H1 (cell line): Measurements from ENCODE around the gene KCNG3. TPM values are rescaled to one million over a fixed set of nuclear protein-coding genes. Genes with fewer than 3 reads are reported as not detected.

ENCODE experiments used
- CTCF ChIA-PET: fragments of 300-600 bp; sonication (Branson Sonifier 250); formaldehyde crosslinking; loops from one replicate; lab custom pipeline; 2021; ENCODE audit not compliant: partially characterized antibody; lab: Charles Lee
- POLR2A ChIA-PET: fragments of 300-600 bp; sonication (Branson Sonifier 250); formaldehyde crosslinking; loops from one replicate; lab custom pipeline; 2021; ENCODE audit warnings: inconsistent platforms; ENCODE audit not compliant: partially characterized antibody; lab: Charles Lee
- DNase-seq, 2 experiments: peaks; one replicate each; pipeline versions ENCODE4 v3.0.0 to v3.0.0-alpha.2; 2010 to 2022; ENCODE audit warnings: low spot score in 2 of 2, low read depth in 1 of 2, mixed read lengths in 1 of 2
- FAIRE-seq: peaks from 2 replicates; lab custom pipeline; 2011; peaks lifted over from hg19 to GRCh38; lab: Jason Lieb, UNC
- H2AFZ ChIP-seq: 2 replicates; pipeline ENCODE4 v1.8.1; 2012; ENCODE audit warnings: low read length, inconsistent platforms
- H2AK5ac ChIP-seq: 2 replicates; pipeline ENCODE4 v1.6.1; 2013; ENCODE audit warnings: low read depth, low read length
- H2BK120ac ChIP-seq: replicated peaks from 2 replicates; pipeline ENCODE3; 2013; ENCODE audit warnings: low read depth, low read length, inconsistent platforms
- H2BK12ac ChIP-seq: 2 replicates; pipeline ENCODE4 v1.6.1; 2013; ENCODE audit warnings: low read depth, low read length
- H2BK15ac ChIP-seq: 2 replicates; pipeline ENCODE4 v1.6.1; 2013; ENCODE audit warnings: low read length
- H2BK20ac ChIP-seq: 2 replicates; pipeline ENCODE4 v1.6.1; 2013; ENCODE audit warnings: low read length
- H2BK5ac ChIP-seq: 2 replicates; pipeline ENCODE4 v1.6.1; 2013; ENCODE audit warnings: low read depth, low read length
- H3K14ac ChIP-seq: 2 replicates; pipeline ENCODE4 v1.6.1; 2013; ENCODE audit warnings: inconsistent platforms; ENCODE audit not compliant: insufficient read length
- H3K18ac ChIP-seq: 2 replicates; pipeline ENCODE4 v1.6.1; 2013; ENCODE audit warnings: low read length; ENCODE audit errors: extremely low read depth
- H3K23ac ChIP-seq: 2 replicates; pipeline ENCODE4 v1.6.1; 2013; ENCODE audit warnings: inconsistent platforms; ENCODE audit not compliant: insufficient read length
- H3K23me2 ChIP-seq: 2 replicates; pipeline ENCODE4 v1.6.1; 2013; ENCODE audit warnings: low read depth, low read length
- H3K27ac ChIP-seq: 2 replicates; pipeline ENCODE4 v1.6.1; 2011; ENCODE audit warnings: low read depth, low read length, inconsistent platforms
- H3K27me3 ChIP-seq, 4 experiments: replicated peaks in 1 of 4; 1 replicate in 1 of 4; 2 replicates in 3 of 4; pipeline versions ENCODE4 v1.6.1 to v1.8.1; 2011 to 2013; ENCODE audit warnings: low read length in 3 of 4, mild to moderate bottlenecking in 3 of 4, inconsistent platforms in 2 of 4, mixed read lengths in 2 of 4, moderate library complexity in 1 of 4; ENCODE audit not compliant: control insufficient read depth in 3 of 4, insufficient read depth in 3 of 4; ENCODE audit errors: extremely low read depth in 1 of 4
- H3K36me3 ChIP-seq, 4 experiments: 2 replicates each; pipeline versions ENCODE4 v1.6.1 to v1.8.1; 2011 to 2013; ENCODE audit warnings: mild to moderate bottlenecking in 4 of 4, low read length in 3 of 4, moderate library complexity in 2 of 4, control low read depth in 1 of 4, inconsistent platforms in 1 of 4; ENCODE audit not compliant: insufficient read depth in 4 of 4, control insufficient read depth in 2 of 4
- H3K4ac ChIP-seq: replicated peaks from 2 replicates; pipeline ENCODE3; 2013; ENCODE audit warnings: low read length, low read depth, mixed read lengths, inconsistent platforms; ENCODE audit not compliant: insufficient read length
- H3K4me1 ChIP-seq, 4 experiments: replicated peaks in 1 of 4; 1 replicate in 1 of 4; 2 replicates in 3 of 4; pipeline versions ENCODE4 v1.6.1 to v1.8.1; 2011 to 2013; ENCODE audit warnings: low read length in 3 of 4, inconsistent platforms in 2 of 4, mixed read lengths in 1 of 4; ENCODE audit not compliant: insufficient read depth in 4 of 4, control insufficient read depth in 3 of 4
- H3K4me2 ChIP-seq, 2 experiments: 2 replicates each; pipeline versions ENCODE4 v1.6.1 to v1.8.1; 2011 to 2013; ENCODE audit warnings: low read depth in 2 of 2, low read length in 2 of 2, control low read depth in 1 of 2, inconsistent platforms in 1 of 2, mild to moderate bottlenecking in 1 of 2; ENCODE audit not compliant: insufficient read depth in 1 of 2
- H3K4me3 ChIP-seq, 4 experiments: fragments of 200-600, 300-600 bp in 1 of 4; sonication (generic), shearing (Covaris generic), sonication (Bioruptor Twin) in 1 of 4; 2 replicates each; pipeline versions ENCODE4 v1.5.1 to v1.8.1; 2011 to 2016; ENCODE audit warnings: low read length in 4 of 4, low read depth in 3 of 4, control low read depth in 2 of 4, inconsistent platforms in 2 of 4, mild to moderate bottlenecking in 2 of 4, mixed read lengths in 1 of 4, moderate library complexity in 1 of 4; ENCODE audit not compliant: insufficient read depth in 2 of 4; ENCODE audit errors: extremely low read depth in 1 of 4
- H3K56ac ChIP-seq: replicated peaks from 2 replicates; pipeline ENCODE3; 2013; ENCODE audit warnings: low read depth, mild to moderate bottlenecking, mixed read lengths, low read length, inconsistent platforms; ENCODE audit not compliant: insufficient read length
- H3K79me1 ChIP-seq: 2 replicates; pipeline ENCODE4 v1.6.1; 2013; ENCODE audit warnings: low read depth, low read length, control low read depth
- H3K79me2 ChIP-seq, 2 experiments: 2 replicates each; pipeline versions ENCODE4 v1.6.1 to v1.8.1; 2012 to 2013; ENCODE audit warnings: low read length in 2 of 2, mild to moderate bottlenecking in 2 of 2, inconsistent platforms in 1 of 2; ENCODE audit not compliant: insufficient read depth in 2 of 2, control insufficient read depth in 1 of 2
- H3K9ac ChIP-seq, 4 experiments: replicated peaks in 1 of 4; 1 replicate in 1 of 4; 2 replicates in 3 of 4; pipeline versions ENCODE4 v1.6.1 to v1.8.1; 2011 to 2013; ENCODE audit warnings: low read depth in 3 of 4, low read length in 3 of 4, control low read depth in 2 of 4, mild to moderate bottlenecking in 2 of 4, moderate library complexity in 2 of 4, inconsistent platforms in 1 of 4; ENCODE audit errors: extremely low read depth in 1 of 4
- H3K9me3 ChIP-seq, 2 experiments: 2 replicates each; pipeline versions ENCODE4 v1.6.1 to v1.8.1; 2012 to 2013; ENCODE audit warnings: mild to moderate bottlenecking in 2 of 2, moderate library complexity in 2 of 2, control low read depth in 1 of 2, inconsistent platforms in 1 of 2, low read depth in 1 of 2, low read length in 1 of 2, mixed read lengths in 1 of 2; ENCODE audit not compliant: insufficient read depth in 2 of 2
- H4K20me1 ChIP-seq, 2 experiments: replicated peaks in 1 of 2; 2 replicates each; pipeline versions ENCODE3 to v1.8.1; 2011 to 2013; ENCODE audit warnings: inconsistent platforms in 2 of 2, low read length in 2 of 2, mild to moderate bottlenecking in 1 of 2; ENCODE audit not compliant: insufficient read depth in 2 of 2, control insufficient read depth in 1 of 2
- H4K5ac ChIP-seq: 2 replicates; pipeline ENCODE4 v1.6.1; 2013; ENCODE audit warnings: low read length, low read depth, mixed read lengths, inconsistent platforms; ENCODE audit not compliant: insufficient read length
- H4K8ac ChIP-seq: 2 replicates; pipeline ENCODE4 v1.8.0; 2013; ENCODE audit warnings: mild to moderate bottlenecking, moderate library complexity, low read length, inconsistent platforms; ENCODE audit not compliant: insufficient read depth; ENCODE audit errors: extremely low read depth
- H4K91ac ChIP-seq: replicated peaks from 2 replicates; pipeline ENCODE3; 2013; ENCODE audit warnings: low read length, mixed read lengths, inconsistent platforms; ENCODE audit not compliant: insufficient read length
- BCL11A ChIP-seq, 2 experiments: IDR thresholded peaks; one replicate each; pipeline ENCODE4 v1.6.1; 2011; ENCODE audit warnings: low read depth in 2 of 2, low read length in 2 of 2, mild to moderate bottlenecking in 2 of 2
- POLR2AphosphoS5 ChIP-seq: IDR thresholded peaks from 2 replicates; pipeline ENCODE4 v1.6.1; 2011; ENCODE audit warnings: low read depth, low read length
- RBBP5 ChIP-seq: IDR thresholded peaks from 2 replicates; pipeline ENCODE4 v1.7.1; 2012; ENCODE audit warnings: low read depth, mild to moderate bottlenecking, inconsistent platforms, low read length, moderate library complexity, borderline replicate concordance
- SIN3A ChIP-seq, 2 experiments: IDR thresholded peaks in 1 of 2; conservative IDR thresholded peaks in 1 of 2; 2 replicates each; pipeline ENCODE4 v1.6.1; 2011 to 2012; ENCODE audit warnings: low read length in 2 of 2, improper control_type of control experiment in 1 of 2, low read depth in 1 of 2, mild to moderate bottlenecking in 1 of 2
- SP2 ChIP-seq: IDR thresholded peaks from 2 replicates; pipeline ENCODE4 v1.6.1; 2012; ENCODE audit warnings: mild to moderate bottlenecking, low read length, inconsistent platforms
- TEAD4 ChIP-seq: IDR thresholded peaks from 2 replicates; pipeline ENCODE4 v1.6.1; 2012; ENCODE audit warnings: low read depth, low read length, inconsistent platforms, mixed read lengths
- whole genome bisulfite sequencing, 2 experiments: shearing (Covaris generic) in 1 of 2; methylation state at CpG; one replicate each; pipeline versions ENCODE4 v1.1.6 to v1.1.7; 2013 to 2015; ENCODE audit warnings: low lambda C conversion rate in 2 of 2, mixed read lengths in 2 of 2, inconsistent platforms in 1 of 2, low coverage in 1 of 2, missing lambda C conversion rate in 1 of 2; ENCODE audit not compliant: insufficient replicate concordance in 2 of 2, insufficient coverage in 1 of 2, insufficient read length in 1 of 2; ENCODE audit errors: extremely low coverage in 1 of 2, missing lambda C conversion rate in 1 of 2; 5-methylcytosine and 5-hydroxymethylcytosine counted together
- polyA plus RNA-seq, 7 experiments: library from polyadenylated mRNA; depleted of rRNA in 3 of 7; stranded (reverse) in 5 of 7; unstranded in 2 of 7; fragments of >200 nt in 5 of 7; fragments of 200-250 nt in 2 of 7; gene quantifications; 1 replicate in 5 of 7; 2 replicates in 1 of 7; 4 replicates in 1 of 7; pipeline versions ENCODE4 v1.2.1 to v1.2.3, GENCODE V29; 2011 to 2013; ENCODE audit warnings: missing spikeins in 2 of 7, mixed read lengths in 2 of 7
- total RNA-seq: library from RNA; stranded (reverse); fragmentation: NEBNext Ultra II Directional; extraction: Animal tissue kit (Norgen Biotek cat#: 25700); gene quantifications from 2 replicates; pipeline ENCODE4 v1.2.1, GENCODE V29; 2021
- TF ChIP-seq, protein P1 (sequence below), 3 experiments: IDR thresholded peaks; 1 replicate in 2 of 3; 2 replicates in 1 of 3; pipeline versions ENCODE4 v1.5.1 to v1.6.1; 2011; ENCODE audit warnings: low read length in 3 of 3, mild to moderate bottlenecking in 3 of 3, inconsistent platforms in 2 of 3, low read depth in 1 of 3, moderate library complexity in 1 of 3; ENCODE audit not compliant: insufficient read depth in 1 of 3; ENCODE audit errors: control extremely low read depth in 1 of 3

KCNG3 gene
- total and polyA plus RNA-seq, 2 of the 8 experiments (the other 6 are each of a cell fraction or from before 2014, with no cell fraction given) = 8.1 to 21.3 TPM

DNA sequence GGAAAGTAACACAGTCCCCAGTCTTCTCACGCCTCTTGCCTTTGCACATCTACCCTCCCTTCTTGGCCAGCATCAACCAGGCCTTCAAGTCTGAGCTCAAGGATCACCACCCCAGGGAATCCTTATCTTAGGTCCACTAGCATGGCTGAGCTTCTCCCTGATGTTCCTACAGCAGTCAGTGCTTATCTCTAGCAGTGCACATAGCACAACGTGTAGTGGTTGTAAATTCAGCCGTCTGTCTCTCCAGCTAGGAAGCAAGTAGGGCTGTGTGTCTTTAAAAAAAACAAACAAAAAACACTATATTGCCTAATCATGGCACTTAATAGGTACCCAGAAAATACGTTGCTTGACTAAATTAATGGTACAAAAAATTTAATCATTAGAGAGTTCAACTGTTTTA is 29.2 kb downstream of the KCNG3 start:
- H3K36me3 ChIP-seq = peaks cover 0 to 7% (median 0%) of the 10 kb centered on the region in 4 experiments; a peak in 2 of 8 replicates
- H3K4me1 ChIP-seq = peaks cover 0 to 4% (median 0%) of the 10 kb centered on the region in 4 experiments; a peak in 2 of 7 replicates
- no peak overlapping the region for H4K91ac ChIP-seq
- 88% methylated on average over 4 of the region's 4 CpGs; no CpG with 5 or more reads in 1 of the 2 experiments for WGBS, 2 experiments
- H2BK20ac ChIP-seq = no peak overlapping the region
- no peak overlapping the region for H2BK5ac ChIP-seq
- FAIRE-seq (no peak), DNase-seq (peak in 1 of 2 experiments; percentile 39)
- H3K4me2 ChIP-seq = no peak overlapping the region
- no peak overlapping the region for H3K4ac ChIP-seq
- no peak overlapping the region for H2BK120ac ChIP-seq
- CTCF ChIA-PET = interaction anchor here (0.5 to 2.1 kb wide), 3 partner anchors 8 to 561 kb away, joined by 3 to 5 read pairs (median 4); no protein-coding TSS in a partner anchor
- H4K8ac ChIP-seq = no peak overlapping the region
- no peak overlapping the region for H3K23ac ChIP-seq
- H2BK15ac ChIP-seq = no peak overlapping the region
- H2BK12ac ChIP-seq = no peak overlapping the region
- no peak overlapping the region; a peak in 1 of 7 replicates for H3K9ac ChIP-seq
- H4K5ac ChIP-seq = no peak overlapping the region
- no peak overlapping the region for H3K14ac ChIP-seq
- H2AFZ ChIP-seq = no peak overlapping the region
- H3K23me2 ChIP-seq = no peaks in the 10 kb centered on the region
- H3K79me2 ChIP-seq = peaks cover 9 to 89% of the 10 kb centered on the region in 2 experiments
- no peak overlapping the region for H2AK5ac ChIP-seq
- peaks cover 0 to 1% (median 0%) of the 10 kb centered on the region in 4 experiments; a peak in 1 of 7 replicates for H3K27me3 ChIP-seq
- TF ChIP-seq POLR2AphosphoS5 (no peak), RBBP5 (no peak), SP2 (no peak), BCL11A (IDR thresholded peaks at IDR 0.05; ENCODE audit: low read depth in 2 of 2, low read length in 2 of 2) (no peak), SIN3A (conservative IDR thresholded peaks at IDR 0.05 in 1 of 2, IDR thresholded peaks at IDR 0.05 in 1 of 2; ENCODE audit: low read depth in 1 of 2, low read length in 2 of 2) (no peak), TEAD4 (no peak)
- TF ChIP-seq, protein P1, sequence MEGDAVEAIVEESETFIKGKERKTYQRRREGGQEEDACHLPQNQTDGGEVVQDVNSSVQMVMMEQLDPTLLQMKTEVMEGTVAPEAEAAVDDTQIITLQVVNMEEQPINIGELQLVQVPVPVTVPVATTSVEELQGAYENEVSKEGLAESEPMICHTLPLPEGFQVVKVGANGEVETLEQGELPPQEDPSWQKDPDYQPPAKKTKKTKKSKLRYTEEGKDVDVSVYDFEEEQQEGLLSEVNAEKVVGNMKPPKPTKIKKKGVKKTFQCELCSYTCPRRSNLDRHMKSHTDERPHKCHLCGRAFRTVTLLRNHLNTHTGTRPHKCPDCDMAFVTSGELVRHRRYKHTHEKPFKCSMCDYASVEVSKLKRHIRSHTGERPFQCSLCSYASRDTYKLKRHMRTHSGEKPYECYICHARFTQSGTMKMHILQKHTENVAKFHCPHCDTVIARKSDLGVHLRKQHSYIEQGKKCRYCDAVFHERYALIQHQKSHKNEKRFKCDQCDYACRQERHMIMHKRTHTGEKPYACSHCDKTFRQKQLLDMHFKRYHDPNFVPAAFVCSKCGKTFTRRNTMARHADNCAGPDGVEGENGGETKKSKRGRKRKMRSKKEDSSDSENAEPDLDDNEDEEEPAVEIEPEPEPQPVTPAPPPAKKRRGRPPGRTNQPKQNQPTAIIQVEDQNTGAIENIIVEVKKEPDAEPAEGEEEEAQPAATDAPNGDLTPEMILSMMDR (IDR thresholded peaks at IDR 0.05; ENCODE audit: control extremely low read depth in 1 of 3, insufficient read depth in 1 of 3, low read depth in 1 of 3, low read length in 3 of 3) = no peak
- TF ChIP-seq, all 59 proteins: peak for 0
- POLR2A ChIA-PET = interaction anchor here (0.7 kb wide), 1 partner anchor 20 kb away, joined by 3 read pairs; no protein-coding TSS in a partner anchor
- Histone ChIP-seq H3K18ac (no peak overlapping the region), H3K27ac (no peak overlapping the region), H4K20me1 (peaks cover 9% of the 10 kb centered on the region in 2 experiments), H3K9me3 (no peaks in the 10 kb centered on the region), H3K79me1 (peaks cover 16% of the 10 kb centered on the region), H3K56ac (no peak overlapping the region), H3K4me3 (no peak overlapping the region)
